T1000 (cell line): ENCODE results near the gene PPT2.
"Not testable (repeated sequence)": the region's sequence is repeated elsewhere in the genome, so short reads cannot be mapped to it uniquely, and the experiment has no call there.

ENCODE experiments used
- DNase-seq: peaks from one replicate; lab custom pipeline; 2025; ENCODE audit warnings: mixed read lengths; lab: John Stamatoyannopoulos, UW

The PPT2 gene

DNA sequence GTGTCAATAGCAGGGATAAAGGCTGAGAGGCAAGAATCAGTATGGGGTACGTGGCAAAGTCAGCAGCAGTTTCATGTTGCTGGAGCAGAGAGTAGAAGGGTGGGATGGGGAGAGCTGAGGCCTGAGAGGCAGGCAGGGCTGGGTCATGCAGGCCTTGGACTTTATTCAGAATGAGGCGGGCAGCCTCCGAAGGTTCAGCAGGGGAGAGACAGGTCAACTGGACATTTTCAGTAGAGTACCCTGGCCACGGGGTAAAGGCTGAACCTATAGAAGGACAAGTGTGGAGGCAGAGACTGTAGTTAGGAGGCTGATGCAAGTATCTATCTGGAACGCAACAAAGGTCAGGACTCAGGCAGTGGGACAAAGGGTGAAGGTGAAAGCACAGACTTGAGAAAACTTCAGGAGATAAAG lies 56.3 kb downstream of the PPT2 start:
- DNase-seq: no peak

GRCh38 chr6:32211432-32211831 lies 57.5 kb downstream of the PPT2 start:
- not testable (repeated sequence) for DNase-seq

DNA sequence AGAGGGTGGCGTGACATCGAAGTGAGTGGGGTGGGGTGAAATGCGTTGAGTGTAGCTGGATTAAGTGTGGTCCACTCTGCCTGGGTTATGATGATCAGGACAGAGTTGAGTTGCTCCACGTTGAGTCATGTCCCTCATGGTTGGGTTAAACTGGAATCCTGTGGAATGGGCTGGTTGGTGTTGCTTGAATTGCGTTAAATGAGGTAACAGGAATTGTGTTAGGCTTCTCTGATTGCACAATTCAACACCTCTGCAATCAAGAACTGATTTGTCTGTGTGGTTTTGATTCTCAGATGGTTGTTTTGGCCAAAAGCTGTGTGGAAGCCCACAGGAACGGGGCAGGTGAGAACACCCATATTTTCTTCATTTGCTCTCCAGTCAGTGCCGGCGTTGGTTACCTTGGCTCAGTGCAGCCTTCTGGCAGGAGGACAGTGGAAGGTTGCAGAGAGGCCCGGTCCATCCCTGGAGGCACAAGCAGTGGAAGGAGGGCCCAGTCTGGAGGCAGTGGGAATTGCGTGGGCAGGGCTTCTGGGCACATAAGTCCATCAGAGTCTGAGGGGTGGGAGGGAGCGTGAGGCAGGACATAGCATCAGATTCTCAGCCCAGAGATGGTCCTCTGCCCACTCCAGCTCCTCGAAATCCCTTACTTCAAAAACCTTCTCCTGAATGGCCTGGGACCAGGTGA lies 58.3 kb downstream of the PPT2 start:
- no peak for DNase-seq
